ENCODE measurements around the gene TUFM.
"Not testable (repeated sequence)": the region's sequence is repeated elsewhere in the genome, so short reads cannot be mapped to it uniquely, and the experiment has no call there.

Gene TUFM

GRCh38 chr16:28846080-28846932, at the start of gene TUFM:
Gene TUFM (minus strand): TSS chr16:28846348. CDS start chr16:28846269, 79 bp downstream.
- DNase-seq (ENCODE audit: low read depth in 2 of 2): peak; percentile 94 to 98

GRCh38 chr16:28895609-28896008, 49.5 kb upstream of the TUFM start:
- DNase-seq (ENCODE audit: low read depth in 2 of 2): no peak

GRCh38 chr16:28893291-28893690, 47.1 kb upstream of the TUFM start:
- no peak for DNase-seq (ENCODE audit: low read depth in 2 of 2)

GRCh38 chr16:28891964-28892890, 46.1 kb upstream of the TUFM start:
- no peak for DNase-seq (ENCODE audit: low read depth in 2 of 2)

GRCh38 chr16:28890355-28890754, 44.2 kb upstream of the TUFM start:
- DNase-seq (ENCODE audit: low read depth in 2 of 2): not testable (repeated sequence)

- no peak for DNase-seq (ENCODE audit: low read depth in 2 of 2)
Measured at GRCh38 chr16:28886945-28887344, 40.8 kb upstream of the TUFM start.

GRCh38 chr16:28884045-28884444, 37.9 kb upstream of the TUFM start:
- no peak for DNase-seq (ENCODE audit: low read depth in 2 of 2)

GRCh38 chr16:28883221-28883996, 37.3 kb upstream of the TUFM start:
- DNase-seq (ENCODE audit: low read depth in 2 of 2): no peak

- no peak for DNase-seq (ENCODE audit: low read depth in 2 of 2)
Measured at GRCh38 chr16:28882551-28883160, 36.5 kb upstream of the TUFM start.

- not testable (repeated sequence) for DNase-seq (ENCODE audit: low read depth in 2 of 2)
Measured at GRCh38 chr16:28881565-28881964, 35.4 kb upstream of the TUFM start.

- no peak for DNase-seq (ENCODE audit: low read depth in 2 of 2)
Measured at GRCh38 chr16:28880955-28881354, 34.8 kb upstream of the TUFM start.

- DNase-seq (ENCODE audit: low read depth in 2 of 2): no peak
Measured at GRCh38 chr16:28880589-28880915, 34.4 kb upstream of the TUFM start.

GRCh38 chr16:28879841-28880588, 33.9 kb upstream of the TUFM start:
- DNase-seq (ENCODE audit: low read depth in 2 of 2): peak; percentile 87 to 91

GRCh38 chr16:28879261-28879840, 33.2 kb upstream of the TUFM start:
- DNase-seq (ENCODE audit: low read depth in 2 of 2): peak in 1 of 2 experiments; percentile 23

- no peak for DNase-seq (ENCODE audit: low read depth in 2 of 2)
Measured at GRCh38 chr16:28878083-28878926, 32.2 kb upstream of the TUFM start, which contains the start of gene ATP2A1. Gene ATP2A1 (plus strand): TSS chr16:28878488. CDS start chr16:28878672, 184 bp downstream.

GRCh38 chr16:28877655-28878000, 31.5 kb upstream of the TUFM start:
- DNase-seq (ENCODE audit: low read depth in 2 of 2): no peak

GRCh38 chr16:28876973-28877654, 31.0 kb upstream of the TUFM start:
- DNase-seq (ENCODE audit: low read depth in 2 of 2): no peak

GRCh38 chr16:28876019-28876659, 30.0 kb upstream of the TUFM start:
- DNase-seq (ENCODE audit: low read depth in 2 of 2): no peak
